Stimulated activated CD8-positive, alpha-beta memory T cell treated with anti-CD3 and anti-CD28 coated beads, Interleukin-12 subunit alpha, Interleukin-12 subunit beta, amount 100 ng/mL, for 24 hours (primary cell): Measurements from ENCODE around the gene NRF1.
"Not testable (repeated sequence)": the region's sequence is repeated elsewhere in the genome, so short reads cannot be mapped to it uniquely, and the experiment has no call there.

ENCODE experiments used
- DNase-seq: peaks from one replicate; pipeline ENCODE4 v3.0.0-alpha.2; 2020; ENCODE audit errors: extremely low read depth

The NRF1 gene

DNA sequence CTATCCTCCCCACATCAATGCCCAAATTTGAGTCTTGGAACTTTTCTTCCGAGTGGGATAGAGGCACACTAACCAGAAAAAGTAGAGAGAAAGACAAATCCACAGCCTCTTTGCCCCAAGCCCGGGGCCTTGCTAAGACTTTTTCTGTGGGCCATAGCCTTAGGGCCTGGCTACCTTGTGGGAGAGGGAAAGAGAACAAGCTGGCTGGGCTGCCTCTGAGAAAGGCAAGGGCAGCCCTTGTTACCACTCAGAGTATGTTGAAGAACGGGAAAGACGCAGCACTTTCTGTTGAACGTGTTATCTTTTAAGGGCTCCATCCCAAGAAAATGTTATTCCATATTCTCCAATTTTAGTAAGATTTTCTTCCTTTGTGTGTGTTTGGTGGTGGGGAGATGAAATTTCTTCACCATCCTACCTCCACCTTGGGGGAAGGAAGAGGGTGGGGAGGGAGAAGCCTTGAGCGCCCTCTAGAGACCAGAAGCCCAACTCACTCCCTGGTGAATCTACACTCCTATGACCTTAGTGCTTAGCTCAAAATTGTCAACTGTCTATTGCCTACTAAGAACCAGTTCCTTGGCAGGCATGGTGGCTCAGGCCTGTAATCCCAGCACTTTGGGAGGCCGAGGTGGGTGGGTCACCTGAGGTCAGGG lies 3.9 kb upstream of the NRF1 start:
- no peak for DNase-seq

DNA sequence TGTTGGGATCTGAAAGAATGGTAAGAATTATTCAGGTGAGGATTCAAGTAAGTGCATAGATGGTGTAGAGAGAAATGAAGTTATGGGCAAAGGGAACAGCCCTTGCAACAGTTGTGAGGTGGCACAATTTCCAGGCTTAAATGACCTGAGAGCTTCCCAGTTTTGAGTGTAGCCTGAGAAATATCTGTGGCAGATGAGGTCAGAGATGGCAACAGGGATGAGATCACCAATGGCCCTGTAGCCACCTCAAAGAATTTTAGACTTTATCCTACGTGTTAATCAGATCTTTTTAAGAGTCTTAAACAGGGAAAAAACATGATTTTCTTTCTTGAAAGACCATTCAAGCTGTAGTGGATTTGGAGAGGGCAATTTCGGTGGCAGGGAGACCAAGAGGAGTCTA lies 1.9 kb upstream of the NRF1 start:
- DNase-seq: no peak

DNA sequence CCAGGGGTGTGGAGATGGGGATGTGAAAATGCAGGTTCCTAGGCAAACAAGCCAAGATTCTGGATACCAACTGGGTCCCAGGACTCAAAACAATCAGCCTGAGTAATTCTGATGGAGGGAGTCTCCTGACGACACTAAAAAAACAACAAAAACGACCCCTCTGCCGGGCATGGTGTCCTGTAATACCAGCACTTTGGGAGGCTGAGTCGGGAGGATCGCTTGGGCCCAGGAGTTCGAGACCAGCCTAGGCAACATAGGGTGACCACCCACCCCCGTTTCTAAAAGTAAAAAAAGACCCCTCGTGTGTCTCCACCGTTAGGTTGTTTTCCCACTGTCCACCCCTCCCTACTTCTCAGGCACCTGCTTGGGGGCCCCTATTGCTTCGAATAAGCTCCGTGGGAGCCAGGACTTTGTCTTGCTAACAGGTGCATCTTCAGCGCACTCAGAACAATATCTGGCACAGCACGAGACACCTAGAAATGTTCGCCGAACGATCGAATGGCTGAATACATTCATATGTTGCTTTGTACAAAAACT lies 743 bp upstream of the NRF1 start:
- DNase-seq: no peak

DNA sequence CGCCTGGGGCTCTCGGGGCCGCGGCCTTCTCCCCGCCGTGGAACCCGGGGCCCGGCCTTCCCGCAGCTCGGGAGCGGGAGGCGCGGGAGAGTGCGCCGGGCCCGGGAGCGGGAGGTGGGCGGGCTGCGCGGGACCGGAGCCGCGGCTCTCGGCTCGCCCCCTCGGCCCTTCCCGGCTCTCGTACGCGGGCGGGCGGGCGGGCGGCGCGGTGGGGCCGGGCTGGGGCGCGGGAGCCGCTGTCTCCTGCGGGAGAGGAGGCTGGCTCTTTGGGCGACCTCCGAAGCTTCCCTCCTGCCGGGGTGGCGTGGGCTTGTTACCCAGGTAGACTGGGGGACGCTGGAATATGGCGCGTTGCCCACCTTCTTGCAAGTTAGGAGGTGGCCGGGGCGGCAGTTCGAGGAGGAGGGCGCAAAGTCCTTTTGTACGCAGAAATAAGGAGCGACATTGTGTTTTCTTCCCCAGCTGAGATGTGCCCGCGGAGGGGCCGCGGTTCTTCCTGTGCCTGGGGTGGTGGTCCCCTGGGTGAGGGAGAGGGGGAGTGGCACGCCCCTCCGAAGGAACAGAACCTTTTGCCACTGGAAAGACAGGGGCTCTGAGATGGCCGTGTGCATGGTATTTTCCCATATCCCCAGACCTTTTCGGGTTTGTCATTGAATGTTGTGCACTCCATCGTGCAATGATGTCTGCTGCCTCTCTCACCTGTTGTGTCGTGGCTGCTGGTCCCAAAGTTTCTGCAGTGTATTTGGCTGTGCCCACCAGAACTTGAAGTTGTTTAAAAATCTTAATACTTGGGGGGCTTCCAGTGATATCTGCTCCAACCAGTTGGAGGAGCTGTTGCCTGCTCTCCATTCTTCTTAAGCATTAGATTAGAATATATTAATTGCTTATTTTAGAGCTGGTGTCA lies 844 bp downstream of the NRF1 start:
- DNase-seq: peak; percentile 10

DNA sequence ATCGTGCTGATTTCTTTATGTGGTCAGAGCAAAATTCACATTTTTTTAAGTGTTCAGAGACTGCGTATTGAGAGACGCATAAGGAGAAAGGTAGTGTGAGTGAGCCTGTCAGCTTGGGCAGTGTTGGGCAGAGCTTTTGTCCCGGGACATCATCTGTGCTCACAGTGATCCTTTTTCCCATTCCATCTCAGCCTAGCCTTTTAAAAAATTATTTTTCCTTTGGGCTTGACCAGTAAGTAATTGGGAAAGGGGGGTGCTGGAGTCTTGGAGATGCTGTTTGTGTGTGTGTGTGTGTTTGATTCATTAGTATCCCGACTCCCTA lies 1.5 kb downstream of the NRF1 start:
- DNase-seq: no peak

DNA sequence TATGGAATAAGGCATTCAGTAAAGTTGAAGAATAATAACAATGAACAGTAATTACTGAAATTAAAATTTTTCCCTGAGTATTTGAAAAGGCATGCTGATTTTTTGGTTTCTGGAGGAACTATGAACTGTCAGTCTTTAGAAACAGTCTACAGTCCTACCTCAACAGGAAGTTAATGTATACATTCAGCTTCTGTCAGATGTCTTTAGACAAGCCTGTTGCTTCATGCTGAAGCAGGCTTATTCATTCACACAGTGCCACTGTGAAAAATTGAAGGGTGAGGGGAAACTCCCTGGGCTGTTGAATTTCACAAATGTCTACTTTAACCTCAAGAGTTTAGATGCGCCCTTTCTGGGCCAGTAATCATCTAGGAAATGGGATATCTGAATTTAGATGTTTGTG lies 3.5 kb downstream of the NRF1 start:
- no peak for DNase-seq

DNA sequence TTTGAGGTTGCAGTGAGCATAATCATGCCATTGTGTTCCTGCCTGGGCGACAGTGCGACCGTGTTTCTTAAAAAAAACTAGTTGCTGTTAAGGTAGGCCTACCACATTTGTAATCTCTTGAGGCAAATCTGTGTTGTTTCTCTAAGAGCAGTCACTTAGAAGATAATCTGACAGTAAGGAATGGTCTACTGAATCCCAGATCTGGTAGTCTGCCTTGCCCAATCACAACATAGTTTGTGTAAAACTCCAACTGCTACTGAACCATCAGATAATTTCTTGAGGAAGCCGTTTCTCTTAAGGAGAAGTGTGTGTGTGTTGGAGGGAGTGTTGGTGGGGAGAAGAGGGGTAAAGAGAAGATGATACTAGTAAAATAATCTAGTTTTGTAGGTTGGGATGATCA lies 5.0 kb downstream of the NRF1 start:
- DNase-seq: no peak

DNA sequence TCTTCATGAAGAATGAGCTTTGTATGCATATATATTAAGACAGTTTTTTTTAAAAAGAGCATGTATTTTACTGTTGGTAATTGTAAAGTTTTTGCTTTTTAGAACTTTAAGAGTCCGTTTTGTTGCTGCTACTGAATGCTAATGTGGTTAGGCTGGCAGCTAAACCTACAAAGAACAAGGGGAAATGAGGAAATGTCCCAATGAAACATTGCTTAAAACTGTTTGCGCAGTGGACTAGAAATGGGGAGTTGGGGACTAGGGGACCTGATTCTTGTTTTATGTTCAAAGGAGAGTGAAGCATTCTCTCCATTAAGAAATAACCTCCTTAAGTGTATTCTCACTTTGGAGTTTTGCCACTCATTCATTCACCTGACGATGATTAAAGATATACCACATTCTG lies 5.7 kb downstream of the NRF1 start:
- no peak for DNase-seq

DNA sequence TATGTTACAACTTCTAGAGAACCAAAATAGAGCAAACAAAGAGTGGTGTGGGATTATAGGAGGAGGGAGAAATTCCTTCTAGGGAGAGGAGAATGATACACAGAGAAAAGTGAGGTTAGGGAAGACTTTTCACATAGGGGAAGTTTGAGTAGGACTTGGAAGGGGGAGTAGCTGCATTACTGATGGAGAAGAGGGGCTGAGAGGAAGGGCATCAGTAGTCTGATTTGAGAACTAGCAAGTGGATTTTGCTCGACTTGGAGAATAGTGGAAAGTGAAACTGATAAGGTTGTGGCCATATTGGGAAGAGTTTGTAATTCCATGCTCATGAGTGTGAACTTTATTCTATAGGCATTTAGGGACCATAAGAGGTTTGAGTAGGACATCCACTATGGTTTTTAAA lies 6.1 kb downstream of the NRF1 start:
- DNase-seq: no peak

DNA sequence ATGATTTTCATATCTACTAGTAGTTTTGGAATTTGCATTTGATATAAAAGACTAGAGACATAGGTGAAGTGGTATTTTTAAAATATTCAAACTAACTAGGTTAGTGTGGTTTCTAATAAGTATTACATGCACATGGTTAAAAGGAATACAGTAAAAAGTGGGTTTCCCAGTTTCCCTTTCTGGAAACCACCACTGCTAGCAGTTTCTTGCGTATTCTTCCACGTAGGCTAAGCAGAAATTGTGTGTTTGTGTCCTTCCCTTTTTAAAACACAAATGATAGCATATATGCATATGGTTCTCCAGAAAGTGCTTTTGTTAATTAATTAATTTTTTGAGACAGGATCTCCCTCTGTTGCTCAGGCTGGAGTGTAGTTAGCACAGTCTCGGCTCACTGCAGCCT lies 15.4 kb downstream of the NRF1 start:
- DNase-seq: no peak

DNA sequence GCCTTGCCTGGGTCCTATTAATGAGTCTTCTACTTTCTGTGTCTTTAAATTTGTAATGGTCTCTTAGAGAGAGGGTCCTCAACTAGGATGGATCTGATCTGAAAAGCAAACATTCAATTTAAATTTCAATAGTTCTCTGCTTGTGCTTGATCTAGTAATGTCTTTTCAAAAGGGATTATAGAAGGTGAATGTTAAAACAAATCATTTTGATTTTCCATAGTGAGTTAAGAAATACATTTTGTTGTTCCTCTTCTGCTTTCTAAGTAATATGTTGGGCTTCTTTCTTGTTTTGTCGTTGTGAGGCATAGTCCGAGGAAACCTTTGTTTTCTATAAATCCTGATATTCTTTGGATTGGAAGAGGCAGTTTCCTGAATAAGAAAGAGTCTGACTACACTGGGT lies 18.8 kb downstream of the NRF1 start:
- DNase-seq: no peak

DNA sequence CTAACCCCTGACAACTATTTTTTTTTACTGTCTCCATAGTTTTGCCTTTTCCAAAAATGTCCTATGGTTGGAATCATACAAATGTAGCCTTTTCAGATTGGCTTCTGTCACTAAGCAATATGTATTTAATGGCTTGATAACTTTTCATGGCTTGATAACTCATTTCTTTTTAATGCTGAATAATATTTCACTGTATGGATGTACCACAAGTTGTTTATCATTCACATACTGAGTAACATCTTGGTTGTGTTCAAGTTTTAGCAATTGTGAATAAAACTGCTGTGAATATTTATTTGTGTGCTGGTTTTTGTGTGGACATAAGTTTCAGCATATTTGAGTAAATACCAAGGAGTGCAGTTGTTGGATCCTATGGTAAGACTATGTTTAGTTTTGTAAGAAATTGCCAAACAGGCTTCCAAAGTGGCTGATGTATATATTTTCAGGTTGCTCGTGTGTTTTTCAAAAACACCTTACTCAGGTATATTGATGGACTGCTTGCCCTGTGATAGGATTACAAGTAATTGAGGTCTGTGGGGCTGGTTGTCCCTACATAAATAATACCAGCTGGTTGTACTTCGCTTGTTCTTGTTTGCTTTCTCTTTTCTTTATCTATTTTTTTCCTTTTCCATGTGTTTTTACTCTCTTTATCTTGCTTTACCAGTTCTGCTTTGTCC lies 23.0 kb downstream of the NRF1 start:
- DNase-seq: no peak

DNA sequence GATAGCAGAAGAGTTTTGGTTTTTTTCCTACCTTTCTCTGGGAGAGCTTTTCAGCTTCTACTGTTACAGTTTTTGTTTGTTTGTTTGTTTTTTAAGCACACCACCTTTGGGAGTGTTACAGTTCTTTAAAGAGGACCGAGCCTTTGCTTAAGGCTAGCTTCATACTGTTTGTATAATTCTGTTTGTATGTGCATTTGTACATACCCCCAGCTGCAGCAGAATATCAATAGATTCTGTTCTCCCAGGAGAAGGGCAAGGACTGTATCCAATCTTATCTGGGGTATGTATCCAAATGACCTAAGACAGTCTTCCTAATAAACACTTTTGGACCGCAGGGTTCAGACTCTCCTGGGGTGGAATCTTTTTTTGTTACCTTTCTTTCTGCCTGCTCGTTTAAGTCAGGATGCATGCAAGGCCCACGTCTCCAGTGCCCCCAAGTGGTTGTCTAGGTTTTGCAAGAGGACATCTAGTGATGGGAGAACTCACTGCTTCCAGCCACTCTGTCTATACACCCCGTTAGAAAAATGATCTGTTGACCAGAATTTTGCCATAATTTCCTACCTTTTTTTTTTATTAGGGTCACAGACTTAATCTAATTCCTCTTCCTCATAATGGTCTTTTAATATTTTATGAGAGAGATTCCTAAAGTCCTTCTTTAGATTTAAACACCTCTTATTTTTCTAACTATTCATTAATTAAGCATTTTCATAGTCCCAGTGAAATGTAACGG lies 23.9 kb downstream of the NRF1 start:
- peak; percentile 35 for DNase-seq

DNA sequence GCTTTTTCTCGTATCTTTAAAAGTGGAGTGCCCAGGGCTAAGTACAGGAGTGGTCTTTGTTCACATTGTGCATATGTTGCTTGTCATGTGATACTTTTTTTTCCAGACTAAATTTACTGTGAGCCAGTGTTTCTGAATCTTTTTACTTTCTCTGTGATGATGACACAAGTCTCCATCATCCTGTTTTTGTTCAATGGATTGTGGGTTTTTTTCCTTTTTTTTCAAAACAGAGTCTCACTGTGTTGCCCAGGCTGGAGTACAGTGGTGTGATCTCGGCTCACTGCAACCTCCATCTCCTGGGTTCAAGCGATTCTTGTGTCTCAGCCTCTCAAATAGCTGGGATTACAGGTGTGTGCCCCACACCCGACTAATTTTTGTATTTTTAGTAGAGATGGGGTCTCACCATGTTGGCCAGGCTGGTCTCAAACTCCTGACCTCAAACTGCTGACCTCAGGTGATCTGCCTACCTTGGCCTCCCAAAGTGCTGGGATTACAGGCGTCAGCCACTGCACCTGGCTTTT lies 24.6 kb downstream of the NRF1 start:
- not testable (repeated sequence) for DNase-seq

DNA sequence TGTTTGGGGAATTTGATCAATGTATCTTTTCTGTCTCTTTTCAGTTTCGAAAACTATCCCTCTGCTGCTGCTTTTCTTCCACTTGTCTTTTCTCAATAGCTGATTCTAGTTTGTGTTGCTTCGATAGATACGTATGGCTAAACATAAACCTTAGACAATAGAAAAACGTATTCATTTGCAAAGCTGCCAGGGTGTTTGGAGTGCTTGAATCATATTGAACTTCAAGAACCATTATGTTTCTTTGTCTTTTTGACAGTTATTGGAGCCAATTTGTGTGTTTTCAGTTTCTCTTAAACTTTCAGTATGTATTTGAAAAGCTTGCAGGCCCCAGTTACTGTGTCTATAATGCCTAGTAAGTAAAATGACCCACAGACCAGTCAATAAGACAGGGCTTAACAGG lies 25.1 kb downstream of the NRF1 start:
- no peak for DNase-seq

DNA sequence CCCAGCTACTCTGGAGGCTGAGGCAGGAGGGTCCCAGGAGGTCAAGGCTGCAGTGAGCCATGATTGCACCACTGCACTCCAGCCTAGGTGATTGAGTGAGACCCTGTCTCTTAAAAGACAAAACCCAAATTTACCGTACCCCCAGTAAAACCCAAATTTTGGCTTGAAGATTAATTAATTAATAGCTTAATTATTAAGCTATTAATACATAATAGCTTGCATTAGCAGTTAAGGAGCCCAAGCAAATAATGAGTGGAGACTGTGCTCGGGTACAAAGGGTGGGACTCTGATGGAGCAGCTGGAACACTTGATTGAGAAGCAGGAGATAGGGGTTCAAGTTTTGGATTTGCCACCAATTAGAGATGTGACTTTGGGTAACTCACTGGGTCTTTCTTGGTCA lies 28.9 kb downstream of the NRF1 start:
- DNase-seq: no peak

DNA sequence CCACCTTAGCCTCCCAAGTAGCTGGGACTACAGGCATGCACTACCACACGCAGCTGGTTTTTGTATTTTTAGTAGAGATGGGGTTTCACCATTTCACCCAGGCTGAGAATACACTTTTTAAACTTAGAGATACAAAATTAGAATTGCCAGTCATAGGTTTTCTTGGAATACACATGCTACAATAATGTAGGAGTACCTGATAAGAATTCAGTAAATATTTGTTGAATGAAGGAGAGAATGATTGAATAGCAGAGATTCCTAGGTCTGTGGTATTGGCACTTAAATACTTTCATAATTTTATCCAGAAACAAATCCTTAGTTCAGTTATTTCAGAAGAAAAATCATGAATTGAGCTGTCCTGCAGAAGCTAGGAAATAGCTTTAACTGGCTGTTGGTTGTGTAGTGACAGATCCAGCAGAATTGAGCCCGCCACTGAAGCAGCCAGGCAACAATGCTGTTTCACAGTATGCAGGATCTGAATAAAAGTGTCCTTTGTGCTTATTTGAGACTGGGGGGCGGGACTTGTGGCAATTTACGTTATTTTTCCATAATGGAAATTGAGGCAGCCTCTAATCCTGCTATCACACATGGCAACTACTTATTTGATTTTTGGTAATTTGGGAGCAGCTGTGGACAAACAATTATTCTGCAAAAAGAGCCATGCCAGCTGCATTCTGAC lies 31.5 kb downstream of the NRF1 start:
- DNase-seq: no peak

DNA sequence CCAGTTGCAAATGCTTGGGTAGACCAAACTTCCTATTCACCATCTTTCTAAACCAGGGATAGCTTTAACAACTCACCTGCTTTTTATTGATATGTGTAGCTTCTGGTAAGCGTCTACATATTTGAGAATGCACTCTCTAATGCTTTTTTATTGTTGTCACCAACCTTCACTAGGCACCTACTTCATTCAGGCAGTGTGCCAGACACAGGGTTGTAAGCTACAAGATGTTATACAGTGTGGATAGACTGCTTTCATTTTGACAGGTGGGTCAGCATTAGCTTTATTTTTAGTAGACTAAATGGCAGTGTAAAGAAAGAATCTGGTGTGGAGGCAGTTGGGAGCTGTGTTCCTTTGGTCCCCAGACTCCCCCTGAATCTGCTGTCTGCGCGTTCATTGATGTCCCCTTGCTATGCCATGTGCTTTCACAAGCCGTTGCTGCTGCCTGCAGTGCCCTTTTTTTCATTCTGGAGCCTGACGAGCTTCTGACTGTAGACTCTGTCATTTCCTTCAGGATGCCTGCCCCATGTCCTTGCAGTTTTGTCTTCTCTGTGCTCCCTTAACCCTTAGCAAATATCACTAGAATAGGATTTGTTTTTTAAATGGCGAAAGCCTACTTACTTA lies 32.1 kb downstream of the NRF1 start:
- DNase-seq: no peak

DNA sequence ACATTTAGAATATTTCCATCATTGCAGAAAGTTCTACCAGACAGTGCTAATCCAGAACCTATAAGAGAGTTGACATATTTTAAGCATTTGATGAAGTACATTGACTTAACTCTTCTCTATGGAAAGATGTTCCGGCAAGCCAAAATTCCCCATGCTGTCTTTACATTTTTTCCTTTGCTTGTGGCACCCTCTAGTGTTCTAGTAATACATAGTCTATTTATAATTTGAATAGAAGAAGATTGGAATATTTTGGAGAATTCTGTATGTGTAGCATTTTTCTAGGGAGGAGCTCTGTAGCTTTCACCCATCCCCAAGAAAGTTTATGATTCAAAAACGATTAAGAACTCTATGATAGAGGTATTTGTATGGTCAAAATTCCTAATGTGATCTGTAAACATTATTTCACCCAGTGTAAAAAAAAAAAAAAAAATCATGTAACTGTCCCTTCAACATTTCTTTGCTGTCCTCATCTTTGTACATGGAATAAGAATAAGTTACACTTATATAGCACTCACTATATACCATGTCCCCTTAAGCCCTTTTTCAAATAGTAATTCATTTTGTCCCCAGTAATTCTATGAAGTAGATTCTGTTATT lies 33.2 kb downstream of the NRF1 start:
- no peak for DNase-seq

DNA sequence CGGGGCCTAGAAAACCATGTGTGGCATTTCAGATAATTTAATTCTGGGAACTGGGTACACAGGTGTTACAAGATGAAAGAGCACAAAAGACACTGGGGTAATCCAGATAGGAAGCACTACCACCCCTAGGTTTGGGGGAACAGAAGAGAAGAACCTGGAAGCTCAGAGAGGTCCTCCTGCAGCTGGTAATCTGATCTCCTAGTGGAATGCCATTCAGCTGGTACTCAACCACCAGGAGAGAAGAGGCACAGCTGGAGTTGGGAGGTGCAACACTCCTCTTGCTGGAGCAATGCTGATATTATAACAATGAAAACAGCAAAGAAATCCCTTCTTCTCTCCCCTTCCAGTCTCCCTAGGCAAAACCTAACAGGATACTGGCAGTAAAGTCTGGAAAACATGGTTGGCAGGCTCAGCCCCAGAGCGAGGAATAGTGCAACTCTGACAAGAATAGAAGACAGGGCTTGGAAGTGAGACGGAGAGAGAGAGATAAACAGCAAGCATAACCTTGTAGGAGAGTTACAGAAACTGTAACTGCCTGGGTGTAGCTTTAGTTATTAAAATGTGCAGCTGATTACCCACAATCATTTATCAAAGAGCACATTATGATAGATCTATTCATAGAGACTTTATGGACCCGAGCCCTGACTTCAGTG lies 35.0 kb downstream of the NRF1 start:
- no peak for DNase-seq
